Measurements from ENCODE around the gene KCNQ5. TPM values are rescaled to one million over a fixed set of nuclear protein-coding genes. Genes with fewer than 3 reads are reported as not detected.
"Not testable (repeated sequence)": the region's sequence is repeated elsewhere in the genome, so short reads cannot be mapped to it uniquely, and the experiment has no call there.

KCNQ5 gene
- total RNA-seq, 2 donors from 2014 or later = 1.3 to 8.5 TPM

DNA sequence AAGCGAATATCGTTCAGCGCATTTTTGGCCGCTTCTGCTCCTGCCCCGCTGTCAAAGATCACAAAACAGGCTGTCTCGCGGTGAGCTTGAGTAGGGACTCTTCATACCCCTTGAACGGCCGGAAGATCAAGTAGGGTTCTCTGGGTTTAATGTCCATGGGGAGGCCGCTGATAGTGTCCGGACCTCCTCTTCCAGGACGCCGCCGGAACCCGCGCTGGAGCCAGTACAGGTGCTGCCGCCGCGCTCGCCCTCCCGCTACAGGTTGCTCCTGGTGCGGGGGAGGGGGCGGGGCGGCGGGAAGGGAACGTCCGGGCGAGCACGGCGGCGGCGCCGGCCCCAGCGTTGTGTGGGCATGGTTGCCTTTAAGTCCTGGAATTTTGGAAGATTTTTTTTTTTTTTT lies 536.0 kb downstream of the KCNQ5 start:
- ATAC-seq (replicated peaks) = no peak
- H3K36me3 Mint-ChIP-seq (ENCODE audit: low read depth) = no peaks in the 10 kb centered on the region
- H3K27me3 Mint-ChIP-seq = no peaks in the 10 kb centered on the region
- no peaks in the 10 kb centered on the region for H3K4me1 Mint-ChIP-seq
- H3K4me3 Mint-ChIP-seq = no peak overlapping the region
- no peak overlapping the region for H3K27ac Mint-ChIP-seq
- H3K9me3 Mint-ChIP-seq = peaks cover 4% of the 10 kb centered on the region

DNA sequence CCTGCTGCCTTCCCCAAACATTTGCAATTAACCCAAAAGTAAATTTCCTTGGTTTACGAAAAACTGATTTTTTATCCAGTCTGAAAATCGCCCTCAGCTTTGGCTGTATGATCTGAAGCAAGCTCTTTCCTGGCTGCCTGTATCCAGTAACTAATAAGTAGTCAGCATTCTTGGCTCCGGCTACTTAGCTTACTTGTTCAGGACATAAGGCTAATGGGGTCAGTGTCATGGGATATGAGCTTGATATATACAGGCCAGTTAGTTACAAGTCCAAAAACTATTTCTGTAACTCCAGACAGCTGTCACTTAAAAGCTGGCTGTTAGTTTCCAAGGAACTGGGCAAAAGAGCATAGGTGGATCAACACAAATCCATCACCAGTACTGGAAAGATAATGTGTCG lies 547.2 kb downstream of the KCNQ5 start:
- Mint-ChIP-seq H3K4me3 (no peak overlapping the region), H3K9me3 (no peaks in the 10 kb centered on the region), H3K4me1 (no peaks in the 10 kb centered on the region), H3K27ac (no peak overlapping the region), H3K27me3 (no peaks in the 10 kb centered on the region), H3K36me3 (ENCODE audit: low read depth) (no peaks in the 10 kb centered on the region)
- ATAC-seq (replicated peaks) = no peak

DNA sequence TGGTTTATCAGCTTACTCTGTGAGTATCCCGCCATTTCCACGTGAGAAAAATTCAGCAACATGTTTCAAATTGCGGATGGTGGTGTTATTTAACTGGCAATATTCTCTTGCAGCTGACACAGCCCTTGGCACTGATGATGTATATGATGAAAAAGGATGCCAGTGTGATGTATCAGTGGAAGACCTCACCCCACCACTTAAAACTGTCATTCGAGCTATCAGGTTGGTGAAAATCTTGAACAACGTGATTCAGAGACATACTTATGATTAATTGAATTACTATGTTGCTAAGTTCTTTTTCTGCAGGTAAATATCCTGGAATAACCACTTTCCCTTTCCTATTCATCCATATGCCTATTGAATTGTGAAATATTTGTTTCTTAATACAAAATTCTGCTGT lies 547.8 kb downstream of the KCNQ5 start:
- Mint-ChIP-seq H3K4me3 (no peak overlapping the region), H3K9me3 (no peaks in the 10 kb centered on the region), H3K27ac (no peak overlapping the region), H3K36me3 (ENCODE audit: low read depth) (no peaks in the 10 kb centered on the region), H3K4me1 (no peaks in the 10 kb centered on the region), H3K27me3 (no peaks in the 10 kb centered on the region)
- ATAC-seq (replicated peaks) = no peak

DNA sequence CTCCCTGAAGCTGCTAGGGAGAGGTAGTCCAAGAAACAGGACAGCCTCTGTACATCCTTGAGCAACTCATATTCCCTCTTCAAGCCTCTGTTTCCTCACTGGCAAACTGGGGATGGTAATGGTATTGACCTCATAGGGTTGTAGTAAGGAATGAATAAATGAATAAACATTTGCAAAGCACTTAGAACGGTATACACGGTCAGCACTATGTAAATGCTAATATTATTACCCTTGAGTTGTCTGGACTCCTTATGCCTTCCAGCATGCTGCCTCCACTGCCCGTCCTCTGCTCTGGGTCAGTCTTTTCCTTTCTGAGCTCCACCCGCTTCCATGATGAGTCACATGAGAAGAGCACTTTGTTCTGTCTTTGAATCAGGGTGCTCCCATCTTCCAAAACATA lies 552.8 kb downstream of the KCNQ5 start:
- no peaks in the 10 kb centered on the region for H3K36me3 Mint-ChIP-seq (ENCODE audit: low read depth)
- no peak for ATAC-seq (replicated peaks)

DNA sequence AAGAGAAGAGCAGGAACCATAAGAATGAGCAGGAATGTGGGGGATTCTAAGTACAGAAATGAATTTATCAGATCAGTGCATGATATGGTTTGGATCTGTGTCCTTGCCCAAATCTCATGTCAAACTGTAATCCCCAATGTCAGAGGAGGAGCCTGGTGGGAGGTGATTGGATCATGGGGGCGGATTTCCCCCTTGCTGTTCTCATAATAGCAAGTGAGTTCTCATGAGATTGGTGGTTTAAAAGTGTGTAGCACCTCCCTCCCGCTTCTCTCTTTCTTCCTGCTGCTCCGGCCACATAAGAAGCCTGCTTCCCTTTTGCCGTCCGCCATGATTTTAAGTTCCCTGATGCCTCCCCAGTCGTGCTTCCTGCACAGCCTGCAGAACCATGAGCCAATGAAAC lies 554.2 kb downstream of the KCNQ5 start:
- Mint-ChIP-seq H3K4me3 (no peak overlapping the region), H3K27me3 (no peaks in the 10 kb centered on the region), H3K36me3 (ENCODE audit: low read depth) (no peaks in the 10 kb centered on the region), H3K4me1 (no peaks in the 10 kb centered on the region), H3K9me3 (no peaks in the 10 kb centered on the region), H3K27ac (no peak overlapping the region)
- no peak for ATAC-seq (replicated peaks)

More for the DNA sequence above, 552.8 kb downstream of the KCNQ5 start:
- no peaks in the 10 kb centered on the region for H3K27me3 Mint-ChIP-seq
- H3K4me1 Mint-ChIP-seq = no peaks in the 10 kb centered on the region
- no peak overlapping the region for H3K27ac Mint-ChIP-seq
- no peaks in the 10 kb centered on the region for H3K9me3 Mint-ChIP-seq
- H3K4me3 Mint-ChIP-seq = no peak overlapping the region

DNA sequence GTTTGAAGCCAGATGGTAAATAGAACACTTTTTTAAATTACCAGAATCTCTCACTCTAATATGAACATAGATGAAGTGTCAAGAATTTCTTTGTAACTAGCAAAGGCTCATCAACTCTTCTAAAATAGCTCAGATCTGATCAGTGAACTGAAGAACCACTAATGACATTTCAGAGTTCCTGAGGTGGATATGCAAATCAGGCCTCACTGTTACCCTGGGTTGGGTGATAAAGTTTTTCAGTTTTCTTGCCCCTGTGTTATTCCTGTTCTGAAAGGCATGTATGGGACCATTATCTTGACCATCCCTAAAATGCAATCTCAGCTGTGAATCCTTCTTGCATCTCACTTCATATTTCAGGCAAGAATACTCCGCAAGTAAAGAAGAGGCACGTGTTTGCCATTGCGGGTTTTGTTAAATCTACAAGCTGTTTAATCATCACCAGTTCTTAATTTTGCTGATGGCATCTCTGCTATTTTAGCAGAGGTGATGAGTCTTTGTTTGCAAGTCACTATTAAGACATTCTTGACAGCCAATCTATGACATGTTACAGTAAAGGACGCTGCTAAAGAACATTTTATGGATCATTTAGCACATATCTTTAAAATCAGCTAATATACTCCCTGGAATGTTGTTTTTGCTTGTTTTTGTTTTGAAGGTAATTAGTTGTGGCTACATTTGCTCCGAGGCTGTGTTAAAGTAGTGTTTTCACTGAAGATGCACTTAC lies 555.5 kb downstream of the KCNQ5 start:
- H3K4me1 Mint-ChIP-seq = no peaks in the 10 kb centered on the region
- H3K27me3 Mint-ChIP-seq = no peaks in the 10 kb centered on the region
- H3K4me3 Mint-ChIP-seq = no peak overlapping the region
- H3K27ac Mint-ChIP-seq = no peak overlapping the region
- no peak for ATAC-seq (replicated peaks)
- no peaks in the 10 kb centered on the region for H3K9me3 Mint-ChIP-seq
- no peaks in the 10 kb centered on the region for H3K36me3 Mint-ChIP-seq (ENCODE audit: low read depth)

DNA sequence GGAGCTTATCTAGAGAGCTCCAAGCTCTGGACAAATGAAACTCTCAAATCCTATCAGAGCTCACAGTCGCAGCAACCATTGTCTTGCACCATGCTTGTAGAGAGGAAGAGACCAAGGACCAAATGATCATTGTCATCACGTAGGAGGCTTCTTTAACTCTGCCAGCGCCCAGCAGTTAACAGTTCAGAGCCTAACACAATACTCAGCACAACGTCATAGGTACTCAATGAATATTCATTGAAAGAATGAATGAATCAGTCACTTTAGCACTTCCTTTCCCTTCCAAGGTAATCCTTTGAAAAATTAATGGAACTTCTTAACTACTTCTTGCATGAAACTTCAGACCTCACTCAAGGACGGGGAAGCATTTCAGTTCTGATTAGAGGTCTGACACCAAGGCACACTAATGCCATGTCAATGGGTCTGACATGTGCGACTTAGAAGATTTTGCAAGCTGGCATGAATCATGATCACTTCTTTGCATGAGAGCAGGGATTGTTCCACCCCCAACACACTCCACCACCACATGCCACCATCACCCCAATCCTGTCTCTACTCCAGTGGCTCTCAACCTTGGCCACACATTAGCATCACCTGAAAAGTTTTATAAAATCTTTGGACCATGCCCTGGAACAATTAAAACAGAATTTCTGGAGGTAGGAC lies 558.3 kb downstream of the KCNQ5 start:
- ATAC-seq (replicated peaks) = no peak
- Mint-ChIP-seq H3K4me3 (no peak overlapping the region), H3K36me3 (ENCODE audit: low read depth) (no peaks in the 10 kb centered on the region), H3K4me1 (no peaks in the 10 kb centered on the region), H3K9me3 (no peaks in the 10 kb centered on the region), H3K27ac (no peak overlapping the region), H3K27me3 (peaks cover 3% of the 10 kb centered on the region)

DNA sequence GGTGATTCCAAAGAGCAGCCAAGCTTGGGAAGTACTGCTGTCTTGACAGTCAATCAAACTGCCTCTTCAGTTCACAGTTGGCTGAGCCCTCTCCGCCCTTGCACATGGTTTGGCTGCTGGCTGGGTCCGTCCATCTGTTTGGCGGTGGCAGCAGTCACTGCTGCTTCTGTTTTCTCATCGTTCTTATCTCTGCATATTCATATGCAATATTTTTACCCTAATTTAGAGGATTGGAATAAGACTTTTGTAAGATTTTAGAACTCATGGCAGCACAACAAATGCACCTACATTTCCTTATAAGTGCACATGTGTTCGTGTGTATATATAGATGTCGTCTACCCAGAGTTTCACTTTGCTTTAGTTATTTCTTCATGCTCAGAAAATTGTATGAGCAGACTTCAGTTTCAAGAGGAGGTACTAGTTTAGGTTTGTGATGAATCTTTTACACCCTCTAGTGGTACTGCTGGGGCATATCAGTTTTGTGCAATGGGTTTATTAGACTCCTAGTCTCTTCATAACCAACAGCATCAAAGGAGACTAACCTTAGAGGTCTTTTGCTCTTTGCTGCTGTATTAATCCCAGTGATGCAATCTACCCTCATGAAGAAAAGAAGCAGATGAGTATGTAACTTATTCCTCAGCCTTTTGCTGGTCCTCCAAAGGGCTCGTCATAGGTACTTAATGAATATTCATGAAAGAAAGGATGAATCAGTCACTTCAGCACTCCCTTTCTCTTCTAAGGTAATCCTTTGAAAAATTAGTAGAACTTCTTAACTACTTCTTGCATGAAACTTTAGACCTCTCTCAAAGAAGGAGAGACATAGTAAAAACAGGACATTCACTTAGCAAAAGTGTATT lies 559.1 kb downstream of the KCNQ5 start:
- Mint-ChIP-seq H3K27ac (no peak overlapping the region), H3K4me1 (no peaks in the 10 kb centered on the region), H3K4me3 (peak overlapping the region; percentile 24), H3K36me3 (ENCODE audit: low read depth) (no peaks in the 10 kb centered on the region), H3K27me3 (peaks cover 3% of the 10 kb centered on the region), H3K9me3 (no peaks in the 10 kb centered on the region)
- ATAC-seq (replicated peaks) = peak; percentile 59

DNA sequence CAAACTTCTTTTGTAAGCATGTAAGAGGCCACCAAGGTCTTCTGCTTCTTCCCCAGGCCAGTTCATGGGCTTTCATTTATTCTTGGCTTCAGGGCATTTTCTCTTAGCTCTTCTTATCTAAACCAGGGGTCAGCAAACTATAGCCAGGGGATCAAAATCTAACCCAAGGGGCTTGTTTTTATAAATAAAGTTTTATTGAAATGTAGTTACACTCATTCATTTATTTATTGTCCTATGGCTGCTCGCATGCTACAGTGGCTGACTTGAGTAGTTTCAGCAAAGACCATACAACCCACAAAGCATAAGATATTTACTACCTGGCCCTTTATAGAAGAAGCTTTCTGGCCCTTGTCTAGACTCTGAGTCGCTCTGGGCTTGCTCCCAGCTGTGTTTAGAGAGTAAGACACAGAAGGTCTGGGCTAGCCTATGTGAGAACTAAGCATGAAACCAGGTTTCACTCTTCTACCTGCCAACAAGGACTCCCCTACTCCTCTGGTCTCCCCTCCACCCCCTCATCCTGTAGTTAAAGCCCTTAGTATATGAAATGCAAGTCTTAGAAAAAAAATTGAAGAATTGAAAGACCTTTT lies 560.2 kb downstream of the KCNQ5 start:
- peaks cover 3% of the 10 kb centered on the region for H3K27me3 Mint-ChIP-seq

DNA sequence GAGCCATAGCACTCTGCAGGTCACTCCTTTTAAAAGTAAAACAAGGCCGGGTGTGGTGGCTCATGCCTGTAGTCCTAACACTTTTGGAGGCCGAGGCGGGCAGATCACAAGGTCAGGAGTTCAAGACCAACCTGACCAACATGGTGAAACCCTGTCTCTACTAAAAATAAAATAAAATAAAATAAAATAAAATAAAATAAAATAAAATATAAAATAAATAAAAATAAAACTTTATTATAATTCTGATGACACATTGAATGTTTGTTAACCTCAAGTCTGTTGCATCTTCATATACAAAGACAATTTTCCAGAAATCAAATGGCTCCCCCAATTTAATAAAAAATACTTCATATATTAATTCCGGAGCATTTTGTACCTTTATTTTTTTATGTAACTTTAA lies 571.4 kb downstream of the KCNQ5 start:
- not testable (repeated sequence) for H3K27ac Mint-ChIP-seq; H3K9me3 Mint-ChIP-seq; H3K4me1 Mint-ChIP-seq; H3K27me3 Mint-ChIP-seq; ATAC-seq (replicated peaks); H3K36me3 Mint-ChIP-seq (ENCODE audit: low read depth); H3K4me3 Mint-ChIP-seq

More for the DNA sequence above, 560.2 kb downstream of the KCNQ5 start:
- ATAC-seq (replicated peaks) = no peak
- Mint-ChIP-seq H3K36me3 (ENCODE audit: low read depth) (no peaks in the 10 kb centered on the region), H3K27ac (no peak overlapping the region), H3K4me1 (no peaks in the 10 kb centered on the region), H3K9me3 (no peaks in the 10 kb centered on the region), H3K4me3 (no peak overlapping the region)

DNA sequence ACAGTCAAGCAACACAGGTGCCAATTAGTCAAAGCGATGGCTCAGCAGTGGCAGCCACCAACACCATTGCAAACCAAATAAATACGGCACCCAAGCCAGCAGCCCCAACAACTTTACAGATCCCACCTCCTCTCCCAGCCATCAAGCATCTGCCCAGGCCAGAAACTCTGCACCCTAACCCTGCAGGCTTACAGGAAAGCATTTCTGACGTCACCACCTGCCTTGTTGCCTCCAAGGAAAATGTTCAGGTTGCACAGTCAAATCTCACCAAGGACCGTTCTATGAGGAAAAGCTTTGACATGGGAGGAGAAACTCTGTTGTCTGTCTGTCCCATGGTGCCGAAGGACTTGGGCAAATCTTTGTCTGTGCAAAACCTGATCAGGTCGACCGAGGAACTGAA lies 572.9 kb downstream of the KCNQ5 start:
- Mint-ChIP-seq H3K27ac (no peak overlapping the region), H3K27me3 (no peaks in the 10 kb centered on the region), H3K9me3 (no peaks in the 10 kb centered on the region), H3K4me1 (no peaks in the 10 kb centered on the region), H3K4me3 (no peak overlapping the region), H3K36me3 (ENCODE audit: low read depth) (no peaks in the 10 kb centered on the region)
- no peak for ATAC-seq (replicated peaks)

DNA sequence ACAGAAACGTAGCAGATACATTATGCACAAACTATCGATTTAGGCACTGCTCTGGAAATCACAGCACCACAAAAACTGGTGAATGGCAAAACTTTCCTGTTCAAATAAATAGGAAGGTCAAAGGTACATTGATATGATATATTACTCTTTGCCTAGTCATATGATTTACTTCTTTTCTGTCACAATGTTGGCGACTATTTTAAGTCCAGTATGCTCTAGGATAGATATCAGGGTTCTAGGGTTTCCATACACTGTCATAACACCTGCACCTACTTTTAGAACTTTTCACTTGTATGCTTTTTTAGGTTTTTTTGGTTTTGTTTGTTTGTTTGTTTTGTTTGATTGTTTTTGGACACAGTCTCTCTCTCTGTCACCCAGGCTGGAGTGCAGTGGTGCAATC lies 578.4 kb downstream of the KCNQ5 start:
- no peak overlapping the region for H3K27ac Mint-ChIP-seq
- no peaks in the 10 kb centered on the region for H3K9me3 Mint-ChIP-seq
- no peak for ATAC-seq (replicated peaks)
- no peaks in the 10 kb centered on the region for H3K4me1 Mint-ChIP-seq
- no peak overlapping the region for H3K4me3 Mint-ChIP-seq
- H3K27me3 Mint-ChIP-seq = no peaks in the 10 kb centered on the region
- H3K36me3 Mint-ChIP-seq (ENCODE audit: low read depth) = no peaks in the 10 kb centered on the region

DNA sequence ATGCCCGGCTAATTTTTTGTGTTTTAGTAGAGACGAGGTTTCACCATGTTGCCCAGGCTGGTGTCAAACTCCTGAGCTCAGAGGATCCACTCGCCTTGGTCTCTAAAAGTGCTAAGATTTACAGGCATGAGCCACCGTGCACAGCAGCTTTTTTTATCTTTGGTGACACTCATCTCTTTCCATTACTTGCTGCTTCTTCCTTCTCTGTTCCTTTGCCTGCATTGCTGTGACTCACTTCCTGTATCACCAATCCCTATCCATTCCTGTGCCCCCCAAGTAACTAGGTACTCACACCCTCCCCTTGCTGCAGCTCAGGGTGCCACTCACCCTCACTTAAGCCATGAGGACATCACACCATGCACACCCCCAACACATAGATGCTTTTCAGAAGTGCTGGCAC lies 578.9 kb downstream of the KCNQ5 start:
- H3K4me3 Mint-ChIP-seq = no peak overlapping the region
- no peak for ATAC-seq (replicated peaks)
- H3K9me3 Mint-ChIP-seq = no peaks in the 10 kb centered on the region
- no peaks in the 10 kb centered on the region for H3K27me3 Mint-ChIP-seq
- H3K27ac Mint-ChIP-seq = no peak overlapping the region
- H3K4me1 Mint-ChIP-seq = no peaks in the 10 kb centered on the region
- H3K36me3 Mint-ChIP-seq (ENCODE audit: low read depth) = no peaks in the 10 kb centered on the region

DNA sequence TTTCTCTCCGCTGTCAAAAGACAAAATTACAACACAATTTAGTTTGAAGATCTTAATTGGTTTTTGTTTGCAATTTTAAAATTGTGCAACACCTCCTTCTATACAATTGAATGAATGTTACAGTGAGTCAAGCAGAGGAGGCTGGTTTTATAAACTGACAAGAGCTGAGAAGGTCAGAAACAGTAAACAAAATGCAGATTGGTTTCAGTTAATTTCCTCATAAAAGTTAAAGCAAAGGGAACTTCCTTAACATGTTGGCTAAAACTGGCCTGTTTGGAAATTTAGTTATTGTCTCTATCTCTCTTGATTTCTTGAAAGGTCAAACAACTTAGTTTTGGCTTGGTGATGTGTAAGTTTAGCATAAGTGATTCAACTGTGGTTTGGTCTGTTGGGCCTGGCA lies 581.2 kb downstream of the KCNQ5 start:
- no peaks in the 10 kb centered on the region for H3K4me1 Mint-ChIP-seq
- H3K27ac Mint-ChIP-seq = no peak overlapping the region
- H3K4me3 Mint-ChIP-seq = no peak overlapping the region
- ATAC-seq (replicated peaks) = no peak
- no peaks in the 10 kb centered on the region for H3K9me3 Mint-ChIP-seq
- no peaks in the 10 kb centered on the region for H3K36me3 Mint-ChIP-seq (ENCODE audit: low read depth)
- H3K27me3 Mint-ChIP-seq = no peaks in the 10 kb centered on the region

Data from activated T-helper 17 cell treated with anti-CD3 and anti-CD28 coated beads, Interleukin-2, amount 50 U/mL, for 72 hours (primary cell).